ENCODE results near the gene CDX1. TPM values are rescaled to one million over a fixed set of nuclear protein-coding genes. Genes with fewer than 3 reads are reported as not detected.

Gene CDX1
- total RNA-seq, 2 experiments from 2014 or later, result not detected

DNA sequence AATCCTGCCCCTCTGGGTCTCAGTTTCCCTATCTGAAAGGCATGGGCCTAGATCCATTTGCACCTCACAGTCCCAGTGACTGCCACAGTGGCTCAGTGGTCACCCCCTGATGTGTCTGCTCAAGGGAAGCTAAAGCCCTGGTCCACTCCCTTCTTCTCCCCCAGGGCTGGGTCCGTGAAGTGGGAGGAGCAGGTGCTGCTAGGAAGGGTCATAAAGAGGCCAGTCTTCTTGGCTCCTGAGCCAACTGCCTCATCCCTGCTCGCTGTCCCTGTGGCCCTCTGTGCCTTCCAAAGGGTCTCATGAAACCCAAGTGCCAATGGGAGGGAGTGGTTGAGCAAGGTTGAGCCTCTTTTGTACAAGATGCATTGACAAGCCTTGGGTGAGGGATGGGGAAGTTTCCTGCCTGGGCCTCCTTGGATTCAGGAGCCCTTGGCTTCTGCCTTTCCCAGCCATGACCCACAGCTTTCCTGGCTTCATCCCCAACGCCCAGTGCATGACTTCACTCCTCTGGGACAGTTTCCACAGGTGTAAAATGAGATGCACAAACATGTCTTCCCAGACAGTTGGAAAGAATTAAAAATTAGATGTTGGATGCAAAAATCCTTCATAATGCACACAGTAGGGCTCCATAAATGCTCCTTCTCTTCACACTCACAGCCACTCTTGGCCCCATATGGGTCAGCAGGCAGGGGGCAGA, 21.7 kb downstream of the CDX1 start:
- H3K27me3 ChIP-seq (ENCODE audit: control insufficient read depth in 1 of 2, insufficient read depth in 2 of 2, low read length in 2 of 2), result peaks cover 26% of the 10 kb centered on the region in 2 experiments
- Mint-ChIP-seq H3K36me3 (ENCODE audit: low read depth) (no peaks in the 10 kb centered on the region), H3K4me1 (ENCODE audit: low read depth) (no peaks in the 10 kb centered on the region), H3K4me3 (no peak overlapping the region), H3K27ac (no peak overlapping the region), H3K9me3 (no peaks in the 10 kb centered on the region), H3K27me3 (peaks cover 43% of the 10 kb centered on the region)
- ChIA-PET POLR2A (no interaction called here), CTCF (no interaction called here)
- ATAC-seq (ENCODE audit: poor library complexity) (no peak), DNase-seq (no peak)
- intact Hi-C loops (cut with DNase I, micrococcal nuclease), result no loop called here
- TF ChIP-seq, protein P1, sequence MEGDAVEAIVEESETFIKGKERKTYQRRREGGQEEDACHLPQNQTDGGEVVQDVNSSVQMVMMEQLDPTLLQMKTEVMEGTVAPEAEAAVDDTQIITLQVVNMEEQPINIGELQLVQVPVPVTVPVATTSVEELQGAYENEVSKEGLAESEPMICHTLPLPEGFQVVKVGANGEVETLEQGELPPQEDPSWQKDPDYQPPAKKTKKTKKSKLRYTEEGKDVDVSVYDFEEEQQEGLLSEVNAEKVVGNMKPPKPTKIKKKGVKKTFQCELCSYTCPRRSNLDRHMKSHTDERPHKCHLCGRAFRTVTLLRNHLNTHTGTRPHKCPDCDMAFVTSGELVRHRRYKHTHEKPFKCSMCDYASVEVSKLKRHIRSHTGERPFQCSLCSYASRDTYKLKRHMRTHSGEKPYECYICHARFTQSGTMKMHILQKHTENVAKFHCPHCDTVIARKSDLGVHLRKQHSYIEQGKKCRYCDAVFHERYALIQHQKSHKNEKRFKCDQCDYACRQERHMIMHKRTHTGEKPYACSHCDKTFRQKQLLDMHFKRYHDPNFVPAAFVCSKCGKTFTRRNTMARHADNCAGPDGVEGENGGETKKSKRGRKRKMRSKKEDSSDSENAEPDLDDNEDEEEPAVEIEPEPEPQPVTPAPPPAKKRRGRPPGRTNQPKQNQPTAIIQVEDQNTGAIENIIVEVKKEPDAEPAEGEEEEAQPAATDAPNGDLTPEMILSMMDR (IDR thresholded peaks at IDR 0.05), result no peak
- H3K4me1 ChIP-seq (ENCODE audit: insufficient read depth, low read length), result no peaks in the 10 kb centered on the region
- no peak overlapping the region for H3K4me3 ChIP-seq (ENCODE audit: low read length)
- H3K27ac ChIP-seq (ENCODE audit: low read depth in 1 of 2, low read length in 2 of 2), result no peak overlapping the region
- H3K9me3 ChIP-seq (ENCODE audit: control insufficient read depth in 1 of 2, insufficient read depth in 1 of 2, low read length in 2 of 2), result no peaks in the 10 kb centered on the region
- no peaks in the 10 kb centered on the region for H3K36me3 ChIP-seq (ENCODE audit: insufficient read depth, low read length)

DNA sequence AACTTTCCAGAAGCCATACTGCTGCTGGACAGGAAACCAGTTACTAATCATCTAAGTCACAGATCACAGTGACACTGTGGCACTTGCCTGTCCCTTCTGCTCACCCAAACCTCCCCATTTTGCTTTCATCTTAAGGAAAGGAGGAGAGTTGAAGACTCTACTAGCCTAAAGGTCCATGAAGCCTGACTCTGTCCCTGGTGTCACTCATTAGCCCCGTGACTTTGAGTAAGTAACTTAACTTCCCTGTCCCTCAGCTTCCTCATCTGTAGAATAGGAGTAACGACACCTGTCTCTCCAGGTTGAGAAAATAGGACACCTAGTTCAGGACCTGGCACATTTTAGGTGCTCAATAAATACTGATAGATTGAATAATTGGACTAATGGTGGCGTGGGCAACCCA, 22.7 kb downstream of the CDX1 start:
- Histone ChIP-seq H3K27me3 (ENCODE audit: control insufficient read depth in 1 of 2, insufficient read depth in 2 of 2, low read length in 2 of 2) (peaks cover 26% of the 10 kb centered on the region in 2 experiments), H3K4me3 (ENCODE audit: low read length) (no peak overlapping the region), H3K36me3 (ENCODE audit: insufficient read depth, low read length) (no peaks in the 10 kb centered on the region), H3K4me1 (ENCODE audit: insufficient read depth, low read length) (no peaks in the 10 kb centered on the region), H3K27ac (ENCODE audit: low read depth in 1 of 2, low read length in 2 of 2) (no peak overlapping the region), H3K9me3 (ENCODE audit: control insufficient read depth in 1 of 2, insufficient read depth in 1 of 2, low read length in 2 of 2) (no peaks in the 10 kb centered on the region)
- H3K27ac Mint-ChIP-seq, result no peak overlapping the region
- TF ChIP-seq, protein P1 (IDR thresholded peaks at IDR 0.05), result no peak
- H3K9me3 Mint-ChIP-seq, result no peaks in the 10 kb centered on the region
- intact Hi-C loops (cut with DNase I, micrococcal nuclease), result no loop called here
- ChIA-PET POLR2A (no interaction called here), CTCF (no interaction called here)
- H3K4me3 Mint-ChIP-seq, result no peak overlapping the region
- no peak for ATAC-seq (ENCODE audit: poor library complexity)
- no peaks in the 10 kb centered on the region for H3K36me3 Mint-ChIP-seq (ENCODE audit: low read depth)
- peaks cover 49% of the 10 kb centered on the region for H3K27me3 Mint-ChIP-seq
- no peak for DNase-seq
- no peaks in the 10 kb centered on the region for H3K4me1 Mint-ChIP-seq (ENCODE audit: low read depth)

DNA sequence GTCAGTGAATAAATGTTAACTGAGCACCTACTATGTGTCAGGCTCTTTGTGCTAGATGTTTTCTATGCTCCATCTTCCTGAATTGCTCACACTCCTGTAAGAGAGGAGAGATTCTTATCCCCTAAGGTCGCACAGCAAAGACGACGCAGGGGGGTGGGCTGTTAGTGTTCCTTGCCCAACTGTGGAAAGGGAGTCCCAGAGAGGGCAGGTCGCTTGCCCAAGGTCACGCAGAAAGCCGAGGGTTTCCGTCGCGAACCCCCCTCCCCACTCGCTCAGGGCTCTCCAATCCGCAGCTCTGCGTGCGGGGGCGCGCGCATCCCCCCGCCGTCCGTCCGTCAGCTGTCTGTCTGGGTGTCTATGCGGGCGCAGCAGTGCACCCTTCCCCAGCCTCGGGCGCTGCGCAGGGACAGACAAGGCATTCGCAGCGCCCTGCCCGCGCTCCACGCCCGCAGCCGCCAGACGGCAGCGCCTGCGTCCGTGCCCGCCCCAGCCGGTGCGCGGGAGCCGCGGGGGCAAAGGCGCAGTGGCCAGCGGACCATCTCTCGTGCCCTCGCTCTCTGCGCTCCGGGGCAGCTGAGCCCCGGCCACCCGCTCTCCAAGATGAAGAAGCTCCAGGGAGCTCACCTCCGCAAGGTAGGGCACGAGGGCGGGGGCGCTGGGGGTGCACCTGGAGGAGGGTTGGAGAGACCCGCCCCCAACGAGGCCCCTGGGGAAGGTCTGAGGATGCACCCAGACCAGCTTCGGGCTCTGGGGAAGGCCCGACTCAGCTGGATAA, 23.3 kb downstream of the CDX1 start, which contains the start of gene SLC6A7:
Gene SLC6A7 (plus strand): TSS at position 335 of the 775 bp plus-strand sequence. CDS start 266 bp downstream, at position 601.
- Histone ChIP-seq H3K4me1 (ENCODE audit: insufficient read depth, low read length) (no peaks in the 10 kb centered on the region), H3K27me3 (ENCODE audit: control insufficient read depth in 1 of 2, insufficient read depth in 2 of 2, low read length in 2 of 2) (peaks cover 26% of the 10 kb centered on the region in 2 experiments), H3K36me3 (ENCODE audit: insufficient read depth, low read length) (no peaks in the 10 kb centered on the region), H3K4me3 (ENCODE audit: low read length) (no peak within 1 kb of the TSS), H3K9me3 (ENCODE audit: control insufficient read depth in 1 of 2, insufficient read depth in 1 of 2, low read length in 2 of 2) (no peaks in the 10 kb centered on the region), H3K27ac (ENCODE audit: low read depth in 1 of 2, low read length in 2 of 2) (no peak within 1 kb of the TSS)
- Mint-ChIP-seq H3K36me3 (ENCODE audit: low read depth) (no peaks in the 10 kb centered on the region), H3K27ac (no peak within 1 kb of the TSS), H3K4me3 (no peak within 1 kb of the TSS), H3K27me3 (peaks cover 49% of the 10 kb centered on the region), H3K4me1 (ENCODE audit: low read depth) (no peaks in the 10 kb centered on the region), H3K9me3 (no peaks in the 10 kb centered on the region)
- CTCF ChIA-PET, result no interaction called here
- ATAC-seq (ENCODE audit: poor library complexity) (no peak), DNase-seq (no peak)
- intact Hi-C loops (cut with DNase I, micrococcal nuclease), result no loop called here
- POLR2A ChIA-PET, result no interaction called here
- TF ChIP-seq, protein P1 (IDR thresholded peaks at IDR 0.05), result no peak
